ENCODE results near the gene EGF.
"Not testable (repeated sequence)": the region's sequence is repeated elsewhere in the genome, so short reads cannot be mapped to it uniquely, and the experiment has no call there.

The EGF gene

GRCh38 chr4:110020646-110021443 lies 108.2 kb downstream of the EGF start:
- in situ Hi-C loops (cut with MboI; ENCODE audit: low sequenced_read_pairs) = no loop called here

GRCh38 chr4:110022457-110022856 lies 109.8 kb downstream of the EGF start:
- in situ Hi-C loops (cut with MboI; ENCODE audit: low sequenced_read_pairs) = no loop called here

- in situ Hi-C loops (cut with MboI; ENCODE audit: low sequenced_read_pairs) = no loop called here
Observed at GRCh38 chr4:110025056-110025455, 112.4 kb downstream of the EGF start.

- in situ Hi-C loops (cut with MboI; ENCODE audit: low sequenced_read_pairs) = no loop called here
Observed at GRCh38 chr4:110025718-110026117, 113.0 kb downstream of the EGF start.

GRCh38 chr4:110032603-110033002 lies 119.9 kb downstream of the EGF start:
- in situ Hi-C loops (cut with MboI; ENCODE audit: low sequenced_read_pairs) = no loop called here

GRCh38 chr4:110033355-110034025 lies 120.8 kb downstream of the EGF start:
- in situ Hi-C loops (cut with MboI; ENCODE audit: low sequenced_read_pairs) = no loop called here

GRCh38 chr4:110034026-110034393 lies 121.3 kb downstream of the EGF start:
- in situ Hi-C loops (cut with MboI; ENCODE audit: low sequenced_read_pairs) = no loop called here

GRCh38 chr4:110039164-110039563 lies 126.5 kb downstream of the EGF start:
- in situ Hi-C loops (cut with MboI; ENCODE audit: low sequenced_read_pairs) = not testable (repeated sequence)

- in situ Hi-C loops (cut with MboI; ENCODE audit: low sequenced_read_pairs) = no loop called here
Observed at GRCh38 chr4:110041735-110042134, 129.1 kb downstream of the EGF start.

GRCh38 chr4:110042545-110043517 lies 130.1 kb downstream of the EGF start:
- in situ Hi-C loops (cut with MboI; ENCODE audit: low sequenced_read_pairs) = no loop called here

- in situ Hi-C loops (cut with MboI; ENCODE audit: low sequenced_read_pairs) = no loop called here
Observed at GRCh38 chr4:110046588-110047049, 133.9 kb downstream of the EGF start.

GRCh38 chr4:110049951-110050925 lies 137.6 kb downstream of the EGF start:
- in situ Hi-C loops (cut with MboI; ENCODE audit: low sequenced_read_pairs) = no loop called here

GRCh38 chr4:110055158-110055768 lies 142.6 kb downstream of the EGF start:
- in situ Hi-C loops (cut with MboI; ENCODE audit: low sequenced_read_pairs) = no loop called here

GRCh38 chr4:110058677-110059076 lies 146.0 kb downstream of the EGF start:
- in situ Hi-C loops (cut with MboI; ENCODE audit: low sequenced_read_pairs) = no loop called here

GRCh38 chr4:110059556-110060191 lies 147.0 kb downstream of the EGF start:
- in situ Hi-C loops (cut with MboI; ENCODE audit: low sequenced_read_pairs) = no loop called here

GRCh38 chr4:110061076-110061475 lies 148.4 kb downstream of the EGF start:
- in situ Hi-C loops (cut with MboI; ENCODE audit: low sequenced_read_pairs) = no loop called here
